ENCODE data around the gene SPP2. TPM values are rescaled to one million over a fixed set of nuclear protein-coding genes. Genes with fewer than 3 reads are reported as not detected.
A peak's percentile ranks its signal among the peaks of the same experiment; 100 is the strongest.

The SPP2 gene
- total RNA-seq, 1 donor from 2014 or later = not detected

DNA sequence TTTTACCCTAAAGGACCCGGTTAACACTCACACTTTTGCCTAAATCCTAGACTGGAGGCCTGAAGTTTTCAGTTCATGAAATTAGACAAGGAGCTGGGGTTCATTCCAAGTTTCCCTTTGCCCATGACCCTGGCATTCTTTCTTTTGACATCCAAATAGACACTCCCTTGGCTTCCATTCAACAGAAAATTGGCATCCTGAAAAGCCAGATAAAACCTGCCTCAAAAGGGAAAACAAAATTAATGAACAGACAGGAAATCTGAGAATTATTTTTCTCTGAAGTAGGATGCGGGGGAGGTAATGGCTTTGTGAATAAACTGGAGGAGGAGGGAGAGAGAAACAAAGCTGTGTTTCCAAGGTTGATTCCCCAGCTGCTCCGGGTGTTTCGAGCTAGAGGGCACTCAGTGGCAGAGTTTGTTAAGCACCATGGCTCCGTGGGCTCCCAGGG lies 41.0 kb downstream of the SPP2 start:
- TF ChIP-seq, protein P1, sequence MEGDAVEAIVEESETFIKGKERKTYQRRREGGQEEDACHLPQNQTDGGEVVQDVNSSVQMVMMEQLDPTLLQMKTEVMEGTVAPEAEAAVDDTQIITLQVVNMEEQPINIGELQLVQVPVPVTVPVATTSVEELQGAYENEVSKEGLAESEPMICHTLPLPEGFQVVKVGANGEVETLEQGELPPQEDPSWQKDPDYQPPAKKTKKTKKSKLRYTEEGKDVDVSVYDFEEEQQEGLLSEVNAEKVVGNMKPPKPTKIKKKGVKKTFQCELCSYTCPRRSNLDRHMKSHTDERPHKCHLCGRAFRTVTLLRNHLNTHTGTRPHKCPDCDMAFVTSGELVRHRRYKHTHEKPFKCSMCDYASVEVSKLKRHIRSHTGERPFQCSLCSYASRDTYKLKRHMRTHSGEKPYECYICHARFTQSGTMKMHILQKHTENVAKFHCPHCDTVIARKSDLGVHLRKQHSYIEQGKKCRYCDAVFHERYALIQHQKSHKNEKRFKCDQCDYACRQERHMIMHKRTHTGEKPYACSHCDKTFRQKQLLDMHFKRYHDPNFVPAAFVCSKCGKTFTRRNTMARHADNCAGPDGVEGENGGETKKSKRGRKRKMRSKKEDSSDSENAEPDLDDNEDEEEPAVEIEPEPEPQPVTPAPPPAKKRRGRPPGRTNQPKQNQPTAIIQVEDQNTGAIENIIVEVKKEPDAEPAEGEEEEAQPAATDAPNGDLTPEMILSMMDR (conservative IDR thresholded peaks at IDR 0.05) = no peak
- DNase-seq (ENCODE audit: low read depth, low spot score) = no peak
- Mint-ChIP-seq H3K4me1 (peaks cover 12% of the 10 kb centered on the region), H3K27ac (ENCODE audit: unreplicated experiment) (no peak overlapping the region), H3K4me3 (no peak overlapping the region), H3K27me3 (ENCODE audit: low read depth) (no peaks in the 10 kb centered on the region), H3K9me3 (peaks cover 11% of the 10 kb centered on the region), H3K36me3 (ENCODE audit: low read depth) (peaks cover 2% of the 10 kb centered on the region)

DNA sequence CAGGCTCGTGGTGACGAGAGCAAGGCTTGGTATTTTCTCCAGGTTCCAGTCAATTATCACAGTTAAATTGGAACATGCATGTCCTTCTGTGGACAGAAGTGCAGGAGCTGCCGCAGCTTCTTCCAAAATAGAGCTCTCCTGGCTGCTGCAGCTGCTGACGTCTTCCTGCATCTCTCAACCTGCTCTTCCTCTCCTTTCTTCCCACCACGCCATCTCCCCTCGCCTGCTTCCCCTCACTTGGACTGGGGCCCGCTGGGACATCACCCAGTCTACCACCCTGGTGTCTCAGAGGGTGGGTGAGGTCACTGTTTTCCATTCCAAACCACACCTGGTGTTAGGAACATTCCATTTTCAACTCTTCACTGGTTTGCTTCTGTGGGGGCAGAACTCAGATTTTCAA lies 41.4 kb downstream of the SPP2 start:
- Mint-ChIP-seq H3K36me3 (ENCODE audit: low read depth) (peaks cover 2% of the 10 kb centered on the region), H3K4me3 (no peak overlapping the region), H3K4me1 (peaks cover 12% of the 10 kb centered on the region), H3K9me3 (peaks cover 11% of the 10 kb centered on the region), H3K27ac (ENCODE audit: unreplicated experiment) (peak overlapping the region; percentile 40), H3K27me3 (ENCODE audit: low read depth) (no peaks in the 10 kb centered on the region)
- TF ChIP-seq, protein P1 (conservative IDR thresholded peaks at IDR 0.05) = no peak
- DNase-seq (ENCODE audit: low read depth, low spot score) = no peak

DNA sequence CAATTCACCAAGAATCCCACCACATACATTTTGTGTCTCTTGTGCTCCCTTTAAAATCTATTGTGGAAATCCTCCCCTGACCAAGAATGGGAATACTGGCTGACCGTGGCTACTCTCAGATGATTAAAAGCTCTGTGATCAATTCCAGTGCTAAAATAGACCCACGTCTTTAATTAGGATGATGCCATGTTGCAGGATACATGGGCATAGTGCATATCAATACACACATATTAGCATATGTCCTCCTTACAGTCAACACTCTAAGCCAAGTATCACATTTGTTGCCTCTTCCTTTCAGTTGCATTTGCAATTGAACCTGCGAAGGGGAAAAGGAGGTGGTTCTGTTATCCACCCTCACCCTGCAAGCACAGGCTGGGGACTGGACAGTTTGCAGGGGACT lies 41.8 kb downstream of the SPP2 start:
- Mint-ChIP-seq H3K36me3 (ENCODE audit: low read depth) (peaks cover 2% of the 10 kb centered on the region), H3K27me3 (ENCODE audit: low read depth) (no peaks in the 10 kb centered on the region), H3K27ac (ENCODE audit: unreplicated experiment) (peak overlapping the region; percentile 40), H3K4me3 (no peak overlapping the region), H3K4me1 (peaks cover 12% of the 10 kb centered on the region), H3K9me3 (peaks cover 11% of the 10 kb centered on the region)
- no peak for DNase-seq (ENCODE audit: low read depth, low spot score)
- TF ChIP-seq, protein P1 (conservative IDR thresholded peaks at IDR 0.05) = no peak

DNA sequence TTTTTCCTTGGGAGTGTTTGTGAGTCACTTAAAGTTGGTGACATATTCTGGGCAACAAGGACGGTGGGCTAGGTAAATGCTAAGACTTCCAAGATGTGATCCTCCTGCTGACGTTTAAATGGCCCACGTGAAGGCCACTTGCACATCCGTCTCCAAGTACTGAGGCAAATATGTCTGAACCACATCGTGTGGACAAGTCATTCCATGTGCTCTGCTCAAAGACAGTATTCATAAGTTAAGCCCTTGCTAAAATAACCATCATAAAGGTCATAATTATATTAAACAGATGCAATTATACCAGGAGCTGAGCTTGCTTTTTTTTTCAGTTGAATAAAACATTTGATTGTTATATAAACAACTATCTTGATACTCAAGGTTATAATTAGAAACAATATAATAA lies 44.8 kb downstream of the SPP2 start:
- Mint-ChIP-seq H3K9me3 (no peaks in the 10 kb centered on the region), H3K4me1 (peaks cover 21% of the 10 kb centered on the region), H3K4me3 (no peak overlapping the region), H3K36me3 (ENCODE audit: low read depth) (no peaks in the 10 kb centered on the region), H3K27ac (ENCODE audit: unreplicated experiment) (no peak overlapping the region), H3K27me3 (ENCODE audit: low read depth) (no peaks in the 10 kb centered on the region)
- DNase-seq (ENCODE audit: low read depth, low spot score) = no peak
- TF ChIP-seq, protein P1 (conservative IDR thresholded peaks at IDR 0.05) = no peak

DNA sequence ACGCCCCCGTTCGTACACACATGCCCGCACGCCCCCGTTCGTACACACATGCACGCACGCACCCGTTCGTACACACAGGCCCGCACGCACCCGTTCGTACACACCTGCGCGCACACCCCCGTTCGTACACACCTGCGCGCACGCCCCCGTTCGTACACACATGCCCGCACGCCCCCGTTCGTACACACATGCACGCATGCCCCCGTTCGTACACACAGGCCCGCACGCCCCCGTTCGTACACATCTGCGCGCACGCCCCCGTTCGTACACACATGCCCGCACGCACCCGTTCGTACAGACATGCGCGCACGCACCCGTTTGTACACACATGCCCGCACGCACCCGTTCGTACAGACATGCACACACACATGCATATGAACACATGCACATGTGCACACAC lies 45.7 kb downstream of the SPP2 start:
- DNase-seq (ENCODE audit: low read depth, low spot score) = no peak
- no peaks in the 10 kb centered on the region for H3K9me3 Mint-ChIP-seq
- H3K36me3 Mint-ChIP-seq (ENCODE audit: low read depth) = no peaks in the 10 kb centered on the region
- H3K27me3 Mint-ChIP-seq (ENCODE audit: low read depth) = no peaks in the 10 kb centered on the region
- H3K4me3 Mint-ChIP-seq = no peak overlapping the region
- TF ChIP-seq, protein P1 (conservative IDR thresholded peaks at IDR 0.05) = no peak
- H3K27ac Mint-ChIP-seq (ENCODE audit: unreplicated experiment) = no peak overlapping the region
- peaks cover 21% of the 10 kb centered on the region for H3K4me1 Mint-ChIP-seq

DNA sequence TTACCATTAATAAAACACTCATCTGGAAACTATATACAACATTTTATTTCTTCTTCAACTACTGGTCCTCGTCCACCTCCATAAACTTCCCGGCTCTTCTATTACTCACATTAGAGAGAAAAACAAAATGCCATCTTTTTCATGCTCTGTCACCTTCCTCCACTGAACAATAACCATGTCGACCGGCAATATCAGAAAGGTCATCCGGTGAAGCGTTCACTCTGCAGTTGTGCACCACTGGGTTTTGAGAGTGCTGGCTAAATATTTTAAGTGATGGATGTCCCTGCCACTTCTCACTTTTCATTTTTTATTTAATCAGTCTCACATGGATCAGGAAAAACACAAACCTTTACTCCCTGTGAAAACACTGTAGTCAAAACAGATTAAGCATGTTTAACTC lies 48.2 kb downstream of the SPP2 start:
- no peak overlapping the region for H3K27ac Mint-ChIP-seq (ENCODE audit: unreplicated experiment)
- no peaks in the 10 kb centered on the region for H3K36me3 Mint-ChIP-seq (ENCODE audit: low read depth)
- no peaks in the 10 kb centered on the region for H3K9me3 Mint-ChIP-seq
- H3K4me1 Mint-ChIP-seq = peaks cover 9% of the 10 kb centered on the region
- DNase-seq (ENCODE audit: low read depth, low spot score) = no peak
- TF ChIP-seq, protein P1 (conservative IDR thresholded peaks at IDR 0.05) = no peak
- no peaks in the 10 kb centered on the region for H3K27me3 Mint-ChIP-seq (ENCODE audit: low read depth)
- H3K4me3 Mint-ChIP-seq = no peak overlapping the region
